GM10847 (cell line): Measurements from ENCODE around the gene PROM1.

Experiments used
- POLR2A ChIP-seq: IDR thresholded peaks from 2 replicates; pipeline ENCODE4 v1.6.1; 2011; ENCODE audit not compliant: insufficient read length; ENCODE audit errors: extremely low read depth

The PROM1 gene

DNA sequence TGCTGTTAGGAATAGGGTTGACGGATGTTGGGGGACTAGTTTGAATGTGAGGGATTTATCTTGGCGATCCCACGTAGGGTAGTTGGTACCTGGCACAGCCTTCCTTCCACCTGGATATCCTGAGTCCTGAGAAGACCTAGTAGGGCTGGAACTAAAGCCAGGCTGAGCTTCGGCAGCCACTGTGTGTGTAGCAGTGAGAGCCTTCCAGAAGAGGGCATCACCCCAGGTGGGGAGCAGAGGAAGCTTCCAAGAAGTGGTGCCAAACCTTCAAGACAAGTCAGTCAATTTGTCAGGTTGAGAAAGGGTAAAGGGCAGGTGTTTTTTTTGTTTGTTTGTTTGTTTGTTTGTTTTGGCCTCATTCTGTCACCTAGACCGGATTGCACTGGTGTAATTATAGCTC is 119.7 kb downstream of the PROM1 start:
- no peak for TF ChIP-seq POLR2A

DNA sequence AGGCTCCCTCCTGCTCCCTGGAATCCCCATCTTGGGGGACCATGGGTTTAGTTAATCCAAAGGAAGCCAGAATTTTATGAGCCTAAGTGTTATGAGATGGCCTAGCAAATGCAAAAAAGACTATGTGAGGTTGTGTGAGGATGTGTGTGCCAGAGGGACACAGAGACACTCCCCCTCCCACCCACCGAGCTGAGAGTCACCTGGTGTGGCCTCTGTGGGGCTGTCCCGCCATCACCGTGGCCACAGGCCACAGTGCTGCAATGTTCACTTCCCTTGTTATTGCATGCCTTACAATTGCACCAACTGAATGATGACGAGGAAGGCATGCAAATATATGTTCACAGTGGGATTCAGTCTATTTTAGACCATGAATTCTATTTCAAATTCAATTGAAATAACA is 120.2 kb downstream of the PROM1 start:
- no peak for TF ChIP-seq POLR2A

DNA sequence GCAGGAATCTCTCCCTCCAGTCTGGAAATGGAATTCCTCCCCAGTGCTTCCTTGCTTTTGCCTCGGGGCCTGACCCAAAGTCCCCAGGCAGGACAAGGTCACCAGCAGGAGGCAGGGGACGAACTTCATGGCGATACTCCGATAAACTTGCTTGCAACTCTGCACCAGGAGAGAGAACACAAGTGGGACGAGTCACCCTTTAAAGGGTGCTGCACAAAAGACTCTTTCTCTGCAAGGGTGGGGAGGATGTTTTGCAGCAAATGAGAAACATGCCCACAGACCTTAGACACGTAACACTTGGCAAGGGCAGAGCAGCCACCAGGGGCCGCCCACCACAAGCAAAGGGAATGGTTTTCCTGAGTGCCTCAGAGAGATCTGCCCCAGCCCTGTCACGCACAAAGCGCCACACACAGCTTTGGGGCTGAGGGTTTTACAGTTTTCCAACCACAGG is 120.8 kb downstream of the PROM1 start, which contains the start of gene FGFBP2:
Gene FGFBP2, minus strand, starts transcription at position 175 of the 451 bp plus-strand sequence. Its CDS starts 46 bp downstream, at position 129.
- no peak for TF ChIP-seq POLR2A

- no peak for TF ChIP-seq POLR2A
Observed at GRCh38 chr4:15961781-15962510, 121.9 kb downstream of the PROM1 start.

DNA sequence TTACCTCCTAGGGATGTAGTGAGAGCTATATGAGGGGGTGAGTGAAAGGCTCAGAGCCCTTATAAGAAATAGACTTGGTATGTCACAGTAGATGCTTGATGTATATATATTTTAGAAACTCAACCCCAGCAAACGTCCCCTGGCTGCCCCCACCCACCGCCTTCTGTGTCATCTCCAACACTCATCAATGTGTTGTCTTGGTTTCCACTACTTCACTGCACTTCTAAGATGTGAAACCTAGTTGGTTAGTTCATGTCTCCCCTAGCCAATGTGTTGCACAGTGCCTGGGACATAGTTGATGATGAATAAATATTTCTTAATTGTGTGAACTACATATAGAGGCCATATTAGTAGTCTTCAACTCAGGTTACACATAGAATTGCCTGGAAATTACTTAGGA is 125.3 kb downstream of the PROM1 start:
- no peak for TF ChIP-seq POLR2A

- no peak for TF ChIP-seq POLR2A
Observed at GRCh38 chr4:15956179-15956850, 127.5 kb downstream of the PROM1 start.

- TF ChIP-seq POLR2A: no peak
Observed at GRCh38 chr4:15955670-15956069, 128.2 kb downstream of the PROM1 start.

- TF ChIP-seq POLR2A: no peak
Observed at GRCh38 chr4:15953625-15954024, 130.2 kb downstream of the PROM1 start.

- no peak for TF ChIP-seq POLR2A
Observed at GRCh38 chr4:15951781-15952180, 132.0 kb downstream of the PROM1 start.

GRCh38 chr4:15948826-15949225 is 135.0 kb downstream of the PROM1 start:
- TF ChIP-seq POLR2A: no peak

GRCh38 chr4:15947684-15948083 is 136.1 kb downstream of the PROM1 start:
- no peak for TF ChIP-seq POLR2A

DNA sequence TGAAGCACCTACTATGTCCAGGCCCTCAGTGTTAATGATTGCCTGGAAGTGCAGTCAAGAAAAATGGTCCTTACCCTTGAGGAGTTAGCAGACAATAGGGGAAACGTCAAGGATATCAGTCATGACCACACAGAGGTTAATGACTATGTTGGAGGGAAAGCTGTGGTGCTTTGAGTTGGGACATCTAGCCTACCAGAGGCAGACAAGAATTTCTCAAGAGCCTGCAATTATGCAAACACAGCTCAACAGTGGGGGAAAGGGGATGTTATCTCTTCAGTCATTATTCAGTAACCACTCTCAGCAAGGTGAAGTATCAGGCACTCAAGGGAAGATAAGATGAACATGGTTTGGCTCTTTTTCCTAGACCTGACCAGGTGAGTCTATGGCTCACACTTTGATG is 138.3 kb downstream of the PROM1 start:
- no peak for TF ChIP-seq POLR2A

DNA sequence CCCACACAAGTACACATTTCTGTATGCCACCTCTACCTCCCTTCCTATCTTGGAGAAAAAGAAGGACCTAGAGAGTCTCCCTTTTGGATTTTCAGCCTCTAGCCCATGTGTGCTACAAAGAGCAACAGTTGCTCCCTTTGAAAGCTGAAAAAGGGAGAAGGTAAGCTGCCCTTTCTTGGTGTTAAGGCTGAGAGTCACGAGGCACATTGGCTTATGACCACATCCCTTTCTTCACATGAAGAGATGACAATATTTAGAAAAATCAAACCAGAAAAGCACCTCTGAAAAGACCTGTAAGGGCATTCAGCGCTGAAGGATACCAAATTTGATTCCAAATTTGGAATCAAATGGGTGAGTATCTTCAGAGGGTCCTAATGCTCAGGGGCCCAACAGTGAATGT is 138.9 kb downstream of the PROM1 start:
- TF ChIP-seq POLR2A: no peak

DNA sequence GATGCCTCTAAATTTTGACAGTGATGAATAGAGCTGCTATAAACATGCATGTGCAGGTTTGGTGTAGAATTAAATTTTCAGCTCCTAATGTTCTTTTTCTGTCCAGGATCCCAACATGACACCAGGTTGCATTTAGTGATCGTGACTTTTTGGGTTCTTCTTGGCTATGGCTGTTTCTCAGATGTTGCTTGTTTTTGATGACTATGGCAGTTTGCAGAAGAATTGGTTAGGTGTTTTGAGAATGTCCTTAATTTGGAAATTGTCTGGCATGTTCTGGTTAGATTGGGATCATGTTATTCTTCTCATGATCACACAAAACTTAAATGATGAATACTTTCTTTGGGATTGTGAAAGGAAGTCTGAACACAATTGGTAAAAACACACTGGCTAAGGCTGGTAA is 141.5 kb downstream of the PROM1 start:
- no peak for TF ChIP-seq POLR2A

- TF ChIP-seq POLR2A: no peak
Observed at GRCh38 chr4:15938640-15939039, 145.2 kb downstream of the PROM1 start, which contains the start of gene FGFBP1. Gene FGFBP1 (minus strand): TSS chr4:15938740. CDS start chr4:15936632, 2,108 bp downstream.

DNA sequence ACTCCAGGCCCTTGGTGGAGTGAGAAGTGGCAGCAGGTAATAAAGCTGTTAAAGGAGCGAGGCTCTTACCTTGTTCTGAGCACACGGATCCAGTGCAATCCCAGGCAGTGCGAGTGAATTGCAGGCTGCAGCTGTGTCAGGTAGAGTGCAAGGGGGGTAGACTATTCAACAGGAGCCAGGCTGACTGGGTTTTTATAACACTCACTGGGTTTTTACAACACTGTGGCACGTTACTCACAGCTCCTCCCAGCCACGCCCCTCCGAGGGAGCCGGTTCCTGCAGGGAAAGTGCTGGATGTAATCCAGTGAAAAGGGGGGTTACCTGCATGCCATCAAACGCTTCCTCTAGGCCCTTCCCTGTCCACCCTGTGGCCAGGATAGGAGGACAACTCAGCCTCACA is 145.6 kb downstream of the PROM1 start:
- TF ChIP-seq POLR2A: no peak

- TF ChIP-seq POLR2A: no peak
Observed at GRCh38 chr4:15936495-15936894, 147.3 kb downstream of the PROM1 start.
